ENCODE results near the gene BEST4. TPM values are rescaled to one million over a fixed set of nuclear protein-coding genes. Genes with fewer than 3 reads are reported as not detected.
"Not testable (repeated sequence)": the region's sequence is repeated elsewhere in the genome, so short reads cannot be mapped to it uniquely, and the experiment has no call there.

Gene BEST4
- total RNA-seq, 2 experiments from 2014 or later = 0.26 to 0.42 TPM

DNA sequence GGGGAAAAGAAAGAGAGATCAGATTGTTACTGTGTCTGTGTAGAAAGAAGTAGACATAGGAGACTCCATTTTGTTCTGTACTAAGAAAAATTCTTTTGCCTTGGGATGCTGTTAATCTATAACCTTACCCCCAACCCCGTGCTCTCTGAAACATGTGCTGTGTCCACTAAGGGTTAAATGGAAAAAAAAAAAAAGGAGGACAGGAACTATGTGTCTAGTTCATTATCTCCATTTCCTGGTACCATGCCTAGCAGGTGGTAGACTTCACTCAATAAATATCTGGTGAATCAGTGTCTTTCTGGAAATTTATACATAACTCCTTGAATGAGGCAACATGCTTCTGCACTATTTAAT, 49.0 kb downstream of the BEST4 start:
- Mint-ChIP-seq H3K27ac (peak overlapping the region; percentile 97), H3K36me3 (ENCODE audit: low read depth) (peaks cover 34% of the 10 kb centered on the region), H3K4me3 (peak overlapping the region; percentile 99), H3K4me1 (ENCODE audit: low read depth) (peaks cover 35% of the 10 kb centered on the region)
- POLR2A ChIA-PET = interaction anchor here (6.9 to 7.3 kb wide), 2 partner anchors 9 to 17 kb away, joined by 64 to 102 read pairs; partner anchors contain the start of gene RNU5D-1
- not testable (repeated sequence) for H3K9me3 Mint-ChIP-seq (ENCODE audit: insufficient read depth); DNase-seq; ATAC-seq; H3K27me3 Mint-ChIP-seq (ENCODE audit: low read depth)
- CTCF ChIA-PET = interaction anchor here (1.9 to 7.9 kb wide), 2 partner anchors 9 to 36 kb away, joined by 5 to 61 read pairs; partner anchors contain the start of genes RNU5D-1 and RPS8

DNA sequence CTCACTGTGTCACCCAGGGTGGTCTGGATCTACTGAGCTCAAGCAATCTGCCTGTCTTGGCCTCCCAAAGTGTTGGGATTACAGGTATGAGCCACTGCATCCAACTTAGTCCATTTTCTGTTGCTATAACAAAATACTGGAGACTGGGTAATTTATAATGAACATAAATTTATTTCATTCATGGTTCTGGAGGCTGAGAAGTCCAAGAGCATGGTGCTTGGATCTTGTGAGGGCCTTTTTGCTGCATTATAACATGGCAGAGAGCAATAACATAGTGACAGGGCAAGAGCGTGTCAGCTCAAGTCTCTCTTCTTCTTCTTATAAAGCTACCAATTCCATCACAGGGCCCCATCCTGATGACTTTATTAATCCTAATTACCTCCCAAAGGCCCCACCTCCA, 52.0 kb downstream of the BEST4 start:
- ChIA-PET POLR2A (interaction anchor here (1.3 to 18.4 kb wide), 4 partner anchors 11 to 89 kb away, joined by 3 to 839 read pairs (median 284); partner anchors contain the start of gene RPS8), CTCF (interaction anchor here (0.9 to 1.1 kb wide), 2 partner anchors 9 to 83 kb away, joined by 3 read pairs; no protein-coding TSS in a partner anchor)
- Mint-ChIP-seq H3K4me3 (no peak overlapping the region), H3K27me3 (ENCODE audit: low read depth) (no peaks in the 10 kb centered on the region), H3K4me1 (ENCODE audit: low read depth) (peaks cover 32% of the 10 kb centered on the region), H3K9me3 (ENCODE audit: insufficient read depth) (no peaks in the 10 kb centered on the region), H3K27ac (no peak overlapping the region), H3K36me3 (ENCODE audit: low read depth) (peaks cover 14% of the 10 kb centered on the region)
- ATAC-seq (no peak), DNase-seq (no peak)

DNA sequence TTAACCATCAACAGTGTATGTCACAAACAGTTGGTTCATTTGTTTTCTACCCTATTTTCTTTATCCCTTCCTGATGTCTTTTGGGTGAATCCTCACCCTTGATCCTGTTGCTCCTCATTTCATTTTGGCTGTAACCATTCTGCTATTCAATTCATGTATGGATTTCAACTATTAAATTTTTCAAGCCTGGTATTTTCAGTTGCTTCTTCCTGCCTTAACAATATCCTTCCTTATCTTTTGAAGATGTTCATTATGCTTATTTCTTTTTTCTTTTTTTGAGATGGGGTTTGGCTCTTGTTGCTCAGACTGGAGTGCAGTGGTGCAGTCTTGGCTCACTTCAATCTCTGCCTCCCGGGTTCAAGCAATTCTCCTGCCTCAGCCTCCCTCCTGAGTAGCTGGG, 54.2 kb downstream of the BEST4 start:
- H3K27ac Mint-ChIP-seq = no peak overlapping the region
- no peaks in the 10 kb centered on the region for H3K27me3 Mint-ChIP-seq (ENCODE audit: low read depth)
- ChIA-PET POLR2A (interaction anchor here (6.5 to 18.4 kb wide), 3 partner anchors 14 to 91 kb away, joined by 113 to 839 read pairs (median 564); partner anchors contain the start of gene RPS8), CTCF (interaction anchor here (0.9 to 1.5 kb wide), 3 partner anchors 10 to 42 kb away, joined by 3 read pairs; no protein-coding TSS in a partner anchor)
- ATAC-seq (no peak), DNase-seq (no peak)
- peaks cover 32% of the 10 kb centered on the region for H3K4me1 Mint-ChIP-seq (ENCODE audit: low read depth)
- no peaks in the 10 kb centered on the region for H3K36me3 Mint-ChIP-seq (ENCODE audit: low read depth)
- H3K4me3 Mint-ChIP-seq = no peak overlapping the region
- no peaks in the 10 kb centered on the region for H3K9me3 Mint-ChIP-seq (ENCODE audit: insufficient read depth)

Other genes with a start within 250 kb of the BEST4 start
- 1 to 10 TPM; 4.0 to 4.6 TPM for gene TMEM53, start 113.7 kb downstream of the BEST4 start, total RNA-seq
- gene ARMH1, start 113.5 kb downstream of the BEST4 start, total RNA-seq = 10 to 100 TPM; 80.0 to 88.4 TPM
- not detected for gene RNU5D-1, start 57.0 kb downstream of the BEST4 start, total RNA-seq
- 100 to 1,000 TPM; 125 to 126 TPM for gene KIF2C, start 48.3 kb downstream of the BEST4 start, total RNA-seq
- 1,000 to 10,000 TPM; 1,750 to 1,777 TPM for gene RPS8, start 12.6 kb downstream of the BEST4 start, total RNA-seq
- gene PLK3, start 12.2 kb upstream of the BEST4 start, total RNA-seq = 10 to 100 TPM; 64.8 to 68.0 TPM
- gene DYNLT4, start 19.2 kb upstream of the BEST4 start, total RNA-seq = 1 to 10 TPM; 1.8 to 2.3 TPM
- 1 to 10 TPM; 4.5 to 8.8 TPM for gene BTBD19, start 20.4 kb upstream of the BEST4 start, total RNA-seq
- gene PTCH2, start 55.1 kb upstream of the BEST4 start, total RNA-seq = 1 to 10 TPM; 1.3 to 1.4 TPM
- gene EIF2B3, start 198.4 kb upstream of the BEST4 start, total RNA-seq = 10 to 100 TPM; 24.6 to 28.8 TPM
- gene HECTD3, start 223.2 kb upstream of the BEST4 start, total RNA-seq = 10 to 100 TPM; 33.5 to 38.6 TPM
- 10 to 100 TPM; 74.7 to 76.4 TPM for gene UROD, start 224.1 kb upstream of the BEST4 start, total RNA-seq